DOHH2 (cell line): ENCODE measurements around the gene PPFIA1.

Experiments used
- CTCF ChIP-seq: fragments of 200-600 bp; sonication (generic); IDR thresholded peaks from one replicate; pipeline ENCODE4 v1.5.1; 2014; ENCODE audit warnings: antibody characterized with exemption, mild to moderate bottlenecking, low read depth, low read length; ENCODE audit not compliant: poor library complexity, severe bottlenecking
- EZH2phosphoT487 ChIP-seq: fragments of 200-600 bp; sonication (generic); IDR thresholded peaks from 2 replicates; pipeline ENCODE4 v1.6.1; 2017; ENCODE audit warnings: borderline replicate concordance, mild to moderate bottlenecking, antibody characterized with exemption, low read length, moderate library complexity, mixed read lengths

GRCh38 chr11:70247042-70247709 is 23.3 kb upstream of the PPFIA1 start:
- TF ChIP-seq CTCF (no peak), EZH2phosphoT487 (no peak)
